Iris pigment epithelial cell (primary cell): ENCODE measurements around the gene MED16.
"Not testable (repeated sequence)": the region's sequence is repeated elsewhere in the genome, so short reads cannot be mapped to it uniquely, and the experiment has no call there.

ENCODE experiments used
- DNase-seq: peaks from one replicate; pipeline ENCODE4 v3.0.0-alpha.2; 2011; ENCODE audit warnings: low read depth

Gene MED16

DNA sequence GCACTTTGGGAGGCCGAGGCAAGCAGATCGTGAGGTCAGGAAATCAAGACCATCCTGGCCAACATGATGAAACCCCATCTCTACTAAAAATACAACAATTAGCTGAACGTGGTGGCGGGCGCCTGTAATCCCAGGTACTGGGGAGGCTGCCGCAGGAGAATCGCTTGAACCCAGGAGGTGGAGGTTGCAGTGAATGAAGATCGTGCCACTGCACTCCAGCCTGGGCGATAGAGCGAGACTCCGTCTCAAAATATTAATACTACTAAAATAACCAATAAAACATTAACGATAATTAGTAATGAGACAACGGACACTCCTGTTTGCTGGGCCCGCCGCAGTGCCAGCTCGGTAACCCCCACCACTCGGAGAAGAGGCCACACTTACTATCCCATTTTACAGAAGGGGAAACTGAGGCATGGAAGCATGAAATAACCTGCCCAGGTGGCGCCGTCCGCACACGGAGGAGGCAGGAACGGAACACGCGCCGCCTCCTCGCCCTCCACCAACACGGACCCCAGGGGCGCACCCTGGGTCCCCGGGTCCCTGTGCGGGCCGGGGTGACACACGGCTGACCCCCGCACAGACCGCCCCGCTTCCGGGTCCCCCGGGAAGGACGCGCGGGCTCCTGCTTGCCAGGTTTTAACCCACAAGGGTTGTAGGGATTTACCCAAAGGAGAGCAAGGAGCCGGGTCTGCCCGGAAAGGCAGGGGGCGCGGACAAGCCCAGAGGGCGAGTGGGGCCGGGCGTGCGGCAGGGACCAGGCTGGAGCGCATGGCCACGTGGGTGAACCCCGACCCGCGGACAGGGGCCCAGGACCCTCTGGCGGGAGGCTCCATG, 18.4 kb upstream of the MED16 start:
- no peak for DNase-seq

DNA sequence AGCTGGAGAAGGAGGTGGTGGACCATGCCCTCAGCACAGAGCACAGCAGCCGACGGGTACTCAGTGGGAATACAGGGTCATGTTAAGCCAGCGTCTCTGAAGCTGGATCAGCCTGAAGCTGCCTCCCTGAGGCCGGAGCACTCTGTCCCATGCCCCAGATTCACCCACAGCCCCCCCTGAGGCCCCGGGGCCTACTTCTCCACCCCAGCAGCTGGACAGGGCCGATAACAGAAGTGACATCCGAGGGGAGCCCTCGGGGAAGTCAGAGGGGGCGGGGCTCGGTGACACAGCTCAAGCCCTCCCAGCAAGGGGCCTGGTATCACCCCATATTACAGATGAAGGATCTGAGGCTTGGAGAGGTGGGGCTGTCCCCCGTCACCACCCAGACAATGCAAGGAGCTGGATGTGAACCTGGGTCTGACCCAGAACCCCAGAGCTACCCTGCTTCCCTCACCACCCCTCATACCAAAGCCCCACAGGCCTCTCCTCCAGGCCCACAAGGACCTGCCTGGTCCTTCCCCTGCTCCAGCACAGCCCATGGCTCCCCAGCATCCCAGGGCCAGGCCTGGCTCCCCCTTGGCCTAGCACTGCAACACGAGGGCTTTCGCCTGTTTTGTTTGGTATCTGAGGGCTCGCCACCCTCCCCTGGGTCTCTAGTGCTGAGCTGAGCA, 14.3 kb upstream of the MED16 start:
- no peak for DNase-seq

DNA sequence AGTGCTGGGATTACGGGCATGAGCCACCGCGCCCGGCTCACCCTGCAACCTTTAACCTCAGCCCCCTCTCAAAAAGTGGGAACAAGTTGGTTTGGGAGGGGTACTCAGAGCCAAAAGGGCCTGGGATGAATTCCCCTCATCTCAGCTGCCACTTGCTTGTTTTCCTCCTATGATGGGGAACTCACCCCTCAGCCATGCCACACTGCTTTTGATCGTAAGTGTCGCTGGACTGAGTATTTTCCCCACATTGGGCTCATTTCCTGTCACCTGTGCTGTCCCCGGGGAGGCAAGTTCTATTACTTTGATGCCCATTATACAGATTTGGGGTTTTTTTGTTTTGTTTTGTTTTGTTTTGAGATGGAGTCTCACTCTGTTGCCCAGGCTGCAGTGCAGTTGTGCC, 13.5 kb upstream of the MED16 start:
- no peak for DNase-seq

GRCh38 chr19:904545-904944, 11.6 kb upstream of the MED16 start:
- no peak for DNase-seq

DNA sequence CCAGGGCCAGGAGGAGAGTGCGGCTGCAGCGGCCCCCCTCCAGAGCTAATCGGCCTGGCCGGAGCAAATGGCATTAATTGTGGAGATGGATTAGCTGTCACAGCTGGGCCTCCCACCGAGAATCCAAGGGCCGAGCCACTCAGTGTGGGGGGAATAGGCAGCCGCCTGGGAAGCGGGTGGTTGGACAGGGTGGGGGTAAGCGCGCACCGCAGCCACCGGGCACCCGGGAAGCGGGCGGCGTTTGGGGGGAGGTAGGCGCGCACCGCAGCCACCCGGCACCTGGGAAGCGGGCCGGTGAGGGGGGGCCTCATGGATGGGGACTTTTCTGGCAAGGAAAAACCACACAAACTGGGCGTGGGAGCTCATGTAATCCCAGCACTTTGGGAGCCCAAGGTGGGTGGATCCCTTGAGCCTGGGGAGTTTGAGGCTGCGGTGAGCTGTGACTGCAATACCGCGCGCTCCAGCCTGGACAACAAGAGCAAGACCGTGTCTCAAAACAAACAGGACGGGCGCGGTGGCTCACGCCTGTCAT, 10.3 kb upstream of the MED16 start:
- DNase-seq: peak; percentile 39

DNA sequence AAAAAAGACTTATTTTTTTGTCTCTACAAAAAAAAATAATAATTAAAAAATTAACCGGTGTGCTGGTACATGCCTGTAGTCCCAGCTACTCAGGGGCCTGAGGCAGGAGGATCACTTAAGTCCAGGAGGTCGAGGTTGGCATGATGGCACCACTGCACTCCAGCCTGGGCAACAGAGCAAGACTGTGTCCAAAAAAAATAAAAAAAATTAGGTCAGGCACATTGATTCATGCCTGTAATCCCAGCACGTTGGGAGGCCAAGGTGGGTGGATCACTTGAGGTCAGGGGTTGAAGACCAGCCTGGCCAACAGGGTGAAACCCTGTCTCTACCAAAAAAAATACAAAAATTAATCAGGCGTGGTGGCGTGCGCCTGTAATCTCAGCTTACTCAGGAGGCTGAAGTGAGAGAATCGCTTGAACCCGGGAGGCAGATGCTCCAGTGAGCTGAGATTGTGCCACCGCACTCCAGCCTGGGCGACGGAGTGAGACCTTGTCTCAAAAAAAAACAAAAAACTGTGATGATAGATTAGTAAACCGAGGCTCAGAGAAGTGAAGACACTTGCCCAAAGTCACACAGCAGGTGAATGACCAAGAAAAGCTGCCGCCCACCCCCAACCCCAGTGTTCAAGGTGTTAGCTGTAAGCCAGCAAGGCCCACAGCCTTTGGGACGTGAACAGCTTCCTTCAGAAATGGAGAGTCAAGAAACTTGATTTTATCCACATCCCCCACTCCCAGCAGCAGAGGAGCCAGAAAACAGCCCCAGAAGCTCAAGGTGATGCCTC, 9.6 kb upstream of the MED16 start:
- no peak for DNase-seq

DNA sequence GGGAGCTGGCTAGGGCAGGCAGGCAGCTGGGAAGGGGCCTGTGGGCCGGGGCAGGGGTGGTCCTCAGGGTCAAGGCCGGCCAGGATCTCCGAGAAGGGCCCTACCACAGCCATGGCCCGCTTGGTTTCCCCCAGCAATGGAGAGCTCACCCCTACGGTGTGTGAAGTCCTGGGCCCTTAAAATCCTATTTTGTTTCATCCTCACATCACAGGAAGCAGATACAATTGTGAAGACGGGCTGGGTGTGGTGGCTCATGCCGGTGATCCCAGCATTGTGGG, 9.0 kb upstream of the MED16 start:
- DNase-seq: no peak

- no peak for DNase-seq
Observed at GRCh38 chr19:901216-902092, 8.5 kb upstream of the MED16 start.

- no peak for DNase-seq
Observed at GRCh38 chr19:900302-901111, 7.5 kb upstream of the MED16 start.

GRCh38 chr19:900043-900301, 7.0 kb upstream of the MED16 start:
- DNase-seq: no peak

DNA sequence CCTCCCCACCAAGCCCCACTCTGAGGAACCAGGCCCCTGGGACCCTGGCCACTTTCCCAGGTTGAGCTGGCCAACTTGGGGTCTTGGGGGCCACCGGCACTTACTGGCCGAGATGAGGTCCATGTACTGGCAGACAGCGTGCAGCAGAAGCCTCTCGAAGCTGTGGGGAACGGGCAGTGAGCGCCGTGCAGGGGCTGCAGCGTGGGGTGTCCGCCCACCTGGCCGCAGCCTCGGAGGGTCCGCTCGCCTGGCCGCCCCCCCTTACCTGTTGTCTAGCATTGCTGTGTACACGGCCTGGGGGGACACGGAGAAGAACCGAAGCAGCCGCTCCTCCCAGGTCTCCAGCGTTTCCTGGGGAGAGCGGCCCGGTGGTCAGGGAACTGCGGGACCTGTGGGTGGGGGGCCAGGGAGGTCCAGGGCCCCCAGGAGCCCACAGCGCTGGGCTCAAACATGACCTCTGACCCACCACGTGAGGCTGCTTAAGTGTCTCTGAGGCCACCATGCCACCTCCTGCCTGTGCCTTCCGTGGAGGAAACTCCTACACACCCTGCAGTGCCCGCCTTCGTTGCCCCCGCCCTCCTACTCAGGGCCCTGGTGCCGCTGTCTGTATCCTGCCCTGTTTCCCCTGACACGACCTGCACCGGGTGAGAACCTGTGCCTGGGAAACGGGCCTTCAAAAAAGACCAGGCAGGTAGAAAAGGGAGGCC, 6.5 kb upstream of the MED16 start:
- no peak for DNase-seq

GRCh38 chr19:898663-899062, 5.7 kb upstream of the MED16 start:
- DNase-seq: no peak

GRCh38 chr19:897442-898039, 4.6 kb upstream of the MED16 start:
- no peak for DNase-seq

GRCh38 chr19:896999-897398, 4.0 kb upstream of the MED16 start:
- DNase-seq: no peak

DNA sequence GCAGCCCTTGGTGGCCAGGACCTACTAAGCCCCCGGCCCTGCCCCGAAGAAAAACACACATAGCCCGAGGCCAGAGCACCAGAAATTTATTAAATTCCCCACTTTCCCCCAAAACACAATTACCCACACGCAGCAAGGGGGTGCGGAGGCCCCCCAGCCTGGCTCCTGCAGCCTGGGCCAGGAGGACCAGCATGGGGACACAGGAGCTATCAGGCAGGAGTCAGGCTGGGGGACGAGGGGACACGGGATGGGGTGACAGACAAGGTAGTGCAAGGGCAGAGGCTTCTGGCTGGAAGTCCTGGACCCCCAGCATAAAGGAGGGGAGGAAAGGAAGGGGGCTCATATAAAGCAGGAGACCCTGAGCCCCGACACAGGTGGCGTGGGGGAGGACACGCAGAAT, 3.4 kb upstream of the MED16 start:
- no peak for DNase-seq

- peak; percentile 20 for DNase-seq
Observed at GRCh38 chr19:892243-892893, 619 bp downstream of the MED16 start.

DNA sequence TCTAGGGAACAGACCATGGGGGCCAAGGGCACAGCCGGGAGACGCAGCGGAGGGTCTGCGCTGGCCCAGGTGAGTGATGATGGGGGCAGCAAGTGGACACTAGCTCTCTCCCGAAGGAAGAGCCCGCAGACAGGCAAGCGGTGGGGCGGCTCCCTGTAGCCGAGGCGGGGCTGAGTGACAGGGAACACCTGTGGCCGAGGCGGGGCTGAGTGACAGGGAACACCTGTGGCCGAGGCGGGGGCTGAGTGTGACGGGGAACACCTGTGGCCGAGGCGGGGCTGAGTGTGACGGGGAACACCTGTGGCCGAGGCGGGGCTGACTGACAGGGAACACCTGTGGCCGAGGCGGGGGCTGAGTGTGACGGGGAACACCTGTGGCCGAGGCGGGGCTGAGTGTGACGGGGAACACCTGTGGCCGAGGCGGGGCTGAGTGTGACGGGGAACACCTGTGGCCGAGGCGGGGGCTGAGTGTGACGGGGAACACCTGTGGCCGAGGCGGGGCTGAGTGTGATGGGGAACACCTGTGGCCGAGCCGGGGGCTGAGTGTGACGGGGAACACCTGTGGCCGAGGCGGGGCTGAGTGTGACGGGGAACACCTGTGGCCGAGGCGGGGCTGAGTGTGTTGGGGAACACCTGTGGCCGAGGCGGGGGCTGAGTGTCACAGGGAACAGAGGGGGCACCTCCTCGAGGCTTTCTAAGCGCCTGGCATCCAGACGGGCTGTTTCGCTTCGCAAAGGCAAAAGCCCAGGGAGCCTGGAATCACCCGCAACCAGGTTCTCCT, 1.4 kb downstream of the MED16 start:
- not testable (repeated sequence) for DNase-seq

DNA sequence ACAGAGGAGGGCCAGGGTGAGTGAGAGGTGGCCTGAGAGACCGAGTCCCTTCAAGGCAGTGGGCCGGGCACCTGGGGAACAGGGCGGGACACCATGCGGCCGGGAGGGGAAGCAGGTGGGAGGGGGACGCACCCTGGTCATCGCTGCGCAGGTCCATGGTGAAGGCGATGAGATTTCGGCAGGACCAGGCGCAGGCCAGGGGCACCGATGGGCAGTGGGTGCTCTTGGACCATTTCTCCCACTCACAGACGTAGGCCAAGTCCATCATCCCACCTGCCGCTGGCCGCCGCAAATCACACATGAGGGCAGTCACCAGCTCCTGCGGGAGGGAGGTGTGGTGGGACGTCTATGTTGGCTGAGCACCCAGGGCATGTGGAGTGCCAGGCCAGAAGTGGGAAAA, 2.2 kb downstream of the MED16 start:
- DNase-seq: no peak
